LNCaP clone FGC (cell line): ENCODE data around the gene WNT3.

Experiments
- DNase-seq: peaks from one replicate; pipeline ENCODE4 v3.0.0-alpha.2; 2011; ENCODE audit warnings: low read depth
- H3K4me3 ChIP-seq: 2 replicates; pipeline ENCODE4 v1.5.1; 2011; ENCODE audit warnings: mild to moderate bottlenecking, low read depth, low read length, control low read depth
- TF ChIP-seq, protein P1 (sequence below): IDR thresholded peaks from 2 replicates; pipeline ENCODE4 v1.5.1; 2012; ENCODE audit warnings: mild to moderate bottlenecking; ENCODE audit not compliant: control insufficient read depth, insufficient read depth; ENCODE audit errors: extremely low read depth

WNT3 gene

GRCh38 chr17:46813920-46814319 lies 4.6 kb downstream of the WNT3 start:
- DNase-seq = no peak
- TF ChIP-seq, protein P1, sequence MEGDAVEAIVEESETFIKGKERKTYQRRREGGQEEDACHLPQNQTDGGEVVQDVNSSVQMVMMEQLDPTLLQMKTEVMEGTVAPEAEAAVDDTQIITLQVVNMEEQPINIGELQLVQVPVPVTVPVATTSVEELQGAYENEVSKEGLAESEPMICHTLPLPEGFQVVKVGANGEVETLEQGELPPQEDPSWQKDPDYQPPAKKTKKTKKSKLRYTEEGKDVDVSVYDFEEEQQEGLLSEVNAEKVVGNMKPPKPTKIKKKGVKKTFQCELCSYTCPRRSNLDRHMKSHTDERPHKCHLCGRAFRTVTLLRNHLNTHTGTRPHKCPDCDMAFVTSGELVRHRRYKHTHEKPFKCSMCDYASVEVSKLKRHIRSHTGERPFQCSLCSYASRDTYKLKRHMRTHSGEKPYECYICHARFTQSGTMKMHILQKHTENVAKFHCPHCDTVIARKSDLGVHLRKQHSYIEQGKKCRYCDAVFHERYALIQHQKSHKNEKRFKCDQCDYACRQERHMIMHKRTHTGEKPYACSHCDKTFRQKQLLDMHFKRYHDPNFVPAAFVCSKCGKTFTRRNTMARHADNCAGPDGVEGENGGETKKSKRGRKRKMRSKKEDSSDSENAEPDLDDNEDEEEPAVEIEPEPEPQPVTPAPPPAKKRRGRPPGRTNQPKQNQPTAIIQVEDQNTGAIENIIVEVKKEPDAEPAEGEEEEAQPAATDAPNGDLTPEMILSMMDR = no peak
- H3K4me3 ChIP-seq = no peak overlapping the region

DNA sequence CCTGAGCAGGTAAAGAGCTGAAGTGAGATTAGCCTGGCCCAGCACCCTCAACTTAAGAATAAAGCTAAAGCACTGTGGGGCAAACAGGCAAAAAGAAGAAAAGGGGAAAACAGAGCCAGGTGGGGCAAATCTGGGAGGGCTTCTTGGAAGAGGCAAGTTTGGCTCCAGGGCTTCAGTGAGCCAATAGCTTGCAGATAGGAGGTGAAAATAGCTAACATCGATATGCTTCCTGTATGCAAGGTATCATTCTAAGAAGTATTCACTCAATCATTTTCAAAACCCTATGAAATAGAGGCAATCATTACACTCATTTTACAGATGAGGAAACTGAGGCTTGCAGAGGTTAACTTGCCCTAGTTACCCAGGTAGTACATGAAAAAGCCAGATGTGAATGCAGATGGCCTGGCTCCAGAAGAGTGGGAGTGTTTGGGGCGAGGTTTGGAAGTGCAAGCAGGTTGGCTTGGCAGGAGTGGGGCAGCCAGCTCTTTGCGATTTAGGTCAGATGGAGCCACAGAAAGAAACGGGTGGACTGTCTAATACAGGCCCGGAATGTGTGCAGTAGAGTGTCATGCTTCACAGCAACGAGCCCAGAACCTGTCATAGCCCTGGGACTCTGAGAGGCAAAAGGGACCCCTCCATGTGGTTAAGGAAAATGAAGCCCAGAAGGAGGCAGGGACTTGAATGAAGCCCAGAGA lies 5.7 kb downstream of the WNT3 start:
- H3K4me3 ChIP-seq = no peak overlapping the region
- no peak for DNase-seq
- TF ChIP-seq, protein P1 = no peak

DNA sequence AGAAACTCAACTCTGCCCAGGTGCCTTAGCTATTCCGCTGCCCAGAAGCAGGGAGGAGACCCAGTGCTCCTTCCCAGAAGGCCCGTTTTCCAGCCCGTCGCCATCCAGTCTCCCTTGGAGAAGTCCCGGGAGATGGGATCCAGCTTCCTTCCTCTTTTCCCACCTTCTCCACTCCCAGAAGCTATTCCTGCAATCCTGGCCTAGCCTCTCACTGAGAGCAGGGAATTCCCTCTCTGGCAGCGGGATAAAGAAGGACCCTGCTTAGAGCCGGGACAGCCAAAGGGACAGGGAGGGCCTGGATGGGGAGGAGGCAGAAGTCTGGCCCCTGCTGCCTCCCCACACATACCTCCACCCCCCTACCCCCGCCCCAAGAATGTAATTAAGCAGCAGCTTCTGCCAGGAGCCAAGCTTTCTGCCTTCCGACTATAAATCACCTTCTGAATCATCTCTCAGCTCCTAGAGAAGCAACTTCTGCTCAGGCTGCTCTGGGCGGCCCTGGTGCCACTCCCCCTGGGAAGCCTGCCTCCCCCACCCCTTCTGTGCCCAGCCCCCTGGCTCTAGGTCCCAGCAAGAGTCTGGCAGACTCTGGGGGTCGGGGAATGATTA lies 6.4 kb downstream of the WNT3 start:
- DNase-seq = no peak
- H3K4me3 ChIP-seq = no peak overlapping the region
- TF ChIP-seq, protein P1 = no peak

DNA sequence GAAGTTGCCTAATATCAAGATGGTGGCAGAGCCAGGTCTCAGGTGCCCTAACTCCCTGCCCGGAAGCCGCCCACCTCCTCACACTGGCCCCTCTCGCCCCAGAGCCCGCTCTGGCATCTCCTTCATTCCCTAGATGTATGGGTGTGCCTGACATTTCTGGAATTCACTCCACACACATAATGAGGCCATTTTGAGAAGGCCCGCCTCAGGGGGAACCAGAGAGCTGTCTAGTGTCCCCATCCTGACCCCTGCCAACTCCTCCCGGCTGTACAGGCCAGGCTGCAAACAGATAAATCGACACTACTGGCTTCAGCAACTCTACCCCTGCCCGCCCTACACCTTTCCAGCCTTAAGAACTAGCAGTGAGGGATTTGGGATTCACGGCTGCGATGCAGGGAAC lies 7.7 kb downstream of the WNT3 start:
- H3K4me3 ChIP-seq = no peak overlapping the region
- DNase-seq = no peak
- TF ChIP-seq, protein P1 = no peak

- TF ChIP-seq, protein P1 = no peak
- DNase-seq = no peak
- no peak overlapping the region for H3K4me3 ChIP-seq
These were observed 9.4 kb downstream of the WNT3 start for GRCh38 chr17:46809110-46809571.

- TF ChIP-seq, protein P1 = no peak
- no peak overlapping the region for H3K4me3 ChIP-seq
- no peak for DNase-seq
These were observed 12.7 kb downstream of the WNT3 start for GRCh38 chr17:46805771-46806170.
